ENCODE data around the gene PLXNB2. TPM values are rescaled to one million over a fixed set of nuclear protein-coding genes. Genes with fewer than 3 reads are reported as not detected.
A peak's percentile ranks its signal among the peaks of the same experiment; 100 is the strongest.

PLXNB2 gene
- total RNA-seq, 1 experiment from 2014 or later, result 84.1 TPM

- DNase-seq (ENCODE audit: low read depth), result no peak
These were observed 8.3 kb downstream of the PLXNB2 start for GRCh38 chr22:50298937-50299784.

GRCh38 chr22:50298266-50298637 is 9.2 kb downstream of the PLXNB2 start:
- DNase-seq (ENCODE audit: low read depth), result no peak

- DNase-seq (ENCODE audit: low read depth), result no peak
These were observed 9.8 kb downstream of the PLXNB2 start for GRCh38 chr22:50297510-50298265.

GRCh38 chr22:50296658-50297490 is 10.6 kb downstream of the PLXNB2 start:
- DNase-seq (ENCODE audit: low read depth), result no peak

GRCh38 chr22:50294319-50294656 is 13.2 kb downstream of the PLXNB2 start:
- no peak for DNase-seq (ENCODE audit: low read depth)

- DNase-seq (ENCODE audit: low read depth), result peak; percentile 48
These were observed 13.8 kb downstream of the PLXNB2 start for GRCh38 chr22:50293441-50294318.

GRCh38 chr22:50292643-50293440 is 14.6 kb downstream of the PLXNB2 start:
- no peak for DNase-seq (ENCODE audit: low read depth)

GRCh38 chr22:50289942-50290630 is 17.4 kb downstream of the PLXNB2 start:
- DNase-seq (ENCODE audit: low read depth), result no peak

GRCh38 chr22:50289151-50289941 is 18.1 kb downstream of the PLXNB2 start:
- no peak for DNase-seq (ENCODE audit: low read depth)

GRCh38 chr22:50287731-50288130 is 19.7 kb downstream of the PLXNB2 start:
- DNase-seq (ENCODE audit: low read depth), result no peak

GRCh38 chr22:50286701-50287318 is 20.6 kb downstream of the PLXNB2 start:
- DNase-seq (ENCODE audit: low read depth), result no peak

GRCh38 chr22:50286275-50286674 is 21.2 kb downstream of the PLXNB2 start:
- DNase-seq (ENCODE audit: low read depth), result no peak

- DNase-seq (ENCODE audit: low read depth), result no peak
These were observed 21.7 kb downstream of the PLXNB2 start for GRCh38 chr22:50285568-50286229.

- no peak for DNase-seq (ENCODE audit: low read depth)
These were observed 23.0 kb downstream of the PLXNB2 start for GRCh38 chr22:50284479-50284878.

GRCh38 chr22:50283821-50284220 is 23.6 kb downstream of the PLXNB2 start:
- no peak for DNase-seq (ENCODE audit: low read depth)

- peak; percentile 85 for DNase-seq (ENCODE audit: low read depth)
These were observed 24.9 kb downstream of the PLXNB2 start for GRCh38 chr22:50282361-50283155.

- DNase-seq (ENCODE audit: low read depth), result no peak
These were observed 25.5 kb downstream of the PLXNB2 start for GRCh38 chr22:50281957-50282356.

Data from HT1080 (cell line).